AG04449 (cell line): ENCODE data around the gene TMEM117.

ENCODE experiments used
- CTCF ChIA-PET: fragments of 350-600 bp; formaldehyde crosslinking; extraction: SDS; loops from one replicate; lab custom pipeline; 2021; ENCODE audit warnings: antibody characterized with exemption; lab: Yijun Ruan, JAX
- POLR2A ChIA-PET: fragments of 400-600, 350-600 bp; formaldehyde crosslinking; extraction: SDS; loops from one replicate; lab custom pipeline; 2020; ENCODE audit warnings: antibody characterized with exemption, inconsistent platforms; lab: Yijun Ruan, JAX
- DNase-seq: peaks from one replicate; pipeline ENCODE4 v3.0.0-alpha.2; 2010; ENCODE audit warnings: low read depth, low spot score
- H3K4me3 ChIP-seq: 2 replicates; pipeline ENCODE4 v1.5.1; 2011; ENCODE audit warnings: low read depth, mild to moderate bottlenecking, control low read depth, low read length
- CTCF ChIP-seq: IDR thresholded peaks from one replicate; pipeline ENCODE4 v1.5.1; 2011; ENCODE audit warnings: mild to moderate bottlenecking, moderate library complexity, low read length, control low read depth, inconsistent platforms; ENCODE audit not compliant: insufficient read depth; ENCODE audit errors: missing control alignments

The TMEM117 gene

GRCh38 chr12:44389038-44389437, 553.2 kb downstream of the TMEM117 start:
- ChIA-PET CTCF (no interaction called here), POLR2A (no interaction called here)
- TF ChIP-seq CTCF = no peak
- DNase-seq = no peak
- no peak overlapping the region for H3K4me3 ChIP-seq

- ChIA-PET POLR2A (no interaction called here), CTCF (no interaction called here)
- no peak for DNase-seq
- H3K4me3 ChIP-seq = no peak overlapping the region
- no peak for TF ChIP-seq CTCF
These were observed 554.0 kb downstream of the TMEM117 start for GRCh38 chr12:44389896-44390295.

- no peak for DNase-seq
- POLR2A ChIA-PET = no interaction called here
- CTCF ChIA-PET = no interaction called here
- H3K4me3 ChIP-seq = no peak overlapping the region
- TF ChIP-seq CTCF = no peak
These were observed 561.8 kb downstream of the TMEM117 start for GRCh38 chr12:44397631-44398030.

- no peak for TF ChIP-seq CTCF
- no peak overlapping the region for H3K4me3 ChIP-seq
- no peak for DNase-seq
- CTCF ChIA-PET = no interaction called here
- POLR2A ChIA-PET = no interaction called here
These were observed 567.3 kb downstream of the TMEM117 start for GRCh38 chr12:44403185-44403584.

- TF ChIP-seq CTCF = no peak
- ChIA-PET CTCF (no interaction called here), POLR2A (no interaction called here)
- no peak overlapping the region for H3K4me3 ChIP-seq
- DNase-seq = no peak
These were observed 569.4 kb downstream of the TMEM117 start for GRCh38 chr12:44405297-44405696.

- ChIA-PET POLR2A (no interaction called here), CTCF (no interaction called here)
- H3K4me3 ChIP-seq = no peak overlapping the region
- DNase-seq = no peak
- no peak for TF ChIP-seq CTCF
These were observed 586.7 kb downstream of the TMEM117 start for GRCh38 chr12:44422559-44422958.
